HepG2 (cell line): ENCODE results near the gene RPAP2. TPM values are rescaled to one million over a fixed set of nuclear protein-coding genes. Genes with fewer than 3 reads are reported as not detected.

Source experiments
- ATAC-seq: fragments of 200-7000 bp; cut with Tn5 transposase; 3 replicates; pipeline ENCODE4 v1.9.1; 2020; ENCODE audit warnings: mild to moderate bottlenecking, moderate library complexity
- BruUV-seq: library from RNA; stranded (reverse); fragments of 400-500 nt; replicated peaks from 2 replicates; lab custom pipeline; 2021; lab: Mats Ljungman, UMichigan
- CTCF ChIA-PET: fragments of 300-600 bp; formaldehyde crosslinking; extraction: SDS; loops from one replicate; lab custom pipeline; 2021; ENCODE audit warnings: low total read pairs, inconsistent platforms, low intra/inter-chr PET ratio; lab: Yijun Ruan, JAX
- POLR2A ChIA-PET: fragments of 350-600 bp; sonication (Branson Sonifier 250); formaldehyde crosslinking; loops from one replicate; lab custom pipeline; 2020; ENCODE audit warnings: antibody characterized with exemption, inconsistent platforms; lab: Yijun Ruan, JAX
- DNase-seq: peaks from one replicate; pipeline ENCODE4 v3.0.0-alpha.2; 2015; ENCODE audit warnings: low spot score
- FAIRE-seq: peaks from 3 replicates; lab custom pipeline; 2011; peaks lifted over from hg19 to GRCh38; lab: Jason Lieb, UNC
- H2AFZ ChIP-seq: one replicate; pipeline ENCODE4 v1.6.1; 2011; ENCODE audit warnings: low read length, inconsistent platforms
- H3K27ac ChIP-seq: fragments of 300-600 bp; 3 replicates; pipeline ENCODE4 v1.8.0; 2011; ENCODE audit warnings: mixed run types, mild to moderate bottlenecking, mixed read lengths, low read length, inconsistent platforms; ENCODE audit not compliant: insufficient read depth; ENCODE audit errors: extremely low read length
- H3K27me3 ChIP-seq, 2 experiments: fragments of 200-600 bp in 1 of 2; 2 replicates in 1 of 2; 3 replicates in 1 of 2; pipeline versions ENCODE4 v1.6.0 to v1.8.0; 2011; ENCODE audit warnings: low read length in 2 of 2, mild to moderate bottlenecking in 2 of 2, moderate library complexity in 2 of 2, inconsistent platforms in 1 of 2; ENCODE audit not compliant: insufficient read depth in 2 of 2, control insufficient read depth in 1 of 2
- H3K36me3 ChIP-seq, 2 experiments: fragments of 200-600 bp in 1 of 2; replicated peaks in 1 of 2; 2 replicates in 1 of 2; 3 replicates in 1 of 2; pipeline versions ENCODE4 v1.5.1 to v1.8.0; 2011; ENCODE audit warnings: low read length in 2 of 2, inconsistent platforms in 1 of 2; ENCODE audit not compliant: insufficient read depth in 2 of 2, control insufficient read depth in 1 of 2
- H3K4me1 ChIP-seq: 2 replicates; pipeline ENCODE4 v1.5.1; 2012; ENCODE audit warnings: low read length, inconsistent platforms; ENCODE audit not compliant: insufficient read depth
- H3K4me2 ChIP-seq: 2 replicates; pipeline ENCODE4 v1.6.0; 2011; ENCODE audit warnings: low read depth, low read length, inconsistent platforms
- H3K4me3 ChIP-seq, 3 experiments: fragments of 200-600 bp in 1 of 3; sonication (generic), shearing (Covaris generic) in 1 of 3; replicated peaks in 1 of 3; 2 replicates each; pipeline ENCODE4 v1.5.1; 2011 to 2016; ENCODE audit warnings: low read length in 3 of 3, inconsistent platforms in 2 of 3, low read depth in 2 of 3, mild to moderate bottlenecking in 2 of 3, control low read depth in 1 of 3, mixed read lengths in 1 of 3; ENCODE audit not compliant: insufficient read depth in 1 of 3
- H3K79me2 ChIP-seq: one replicate; pipeline ENCODE4 v1.6.1; 2011; ENCODE audit warnings: low read length, inconsistent platforms; ENCODE audit not compliant: insufficient read depth
- H3K9ac ChIP-seq: 2 replicates; pipeline ENCODE4 v1.6.0; 2011; ENCODE audit warnings: mild to moderate bottlenecking, low read depth, low read length, inconsistent platforms; ENCODE audit not compliant: insufficient read depth
- H3K9me3 ChIP-seq: 2 replicates; pipeline ENCODE4 v1.5.1; 2012; ENCODE audit warnings: mild to moderate bottlenecking, low read length
- H4K20me1 ChIP-seq: 2 replicates; pipeline ENCODE4 v1.6.0; 2011; ENCODE audit warnings: inconsistent platforms, mild to moderate bottlenecking, low read length, moderate library complexity; ENCODE audit not compliant: insufficient read depth
- ASH2L ChIP-seq: fragments of 300-600, 200-600 bp; sonication (generic); IDR thresholded peaks from 2 replicates; pipeline ENCODE4 v1.7.0; 2017; ENCODE audit warnings: low read depth, mild to moderate bottlenecking, moderate library complexity, mixed read lengths, low read length; ENCODE audit not compliant: insufficient read length
- ELF1 ChIP-seq: sonication (generic); formaldehyde crosslinking; IDR thresholded peaks from 2 replicates; pipeline ENCODE4 v1.4.0; 2020; ENCODE audit warnings: missing genetic modification reagents
- MIXL1 ChIP-seq: IDR thresholded peaks from 2 replicates; pipeline ENCODE4 v1.6.1; 2016
- MTF1 ChIP-seq: sonication (generic); formaldehyde crosslinking; IDR thresholded peaks from 2 replicates; pipeline ENCODE4 v1.5.0; 2020; ENCODE audit warnings: missing genetic modification reagents
- MYNN ChIP-seq: sonication (generic); formaldehyde crosslinking; IDR thresholded peaks from 2 replicates; pipeline ENCODE4 v1.4.0; 2020; ENCODE audit warnings: mild to moderate bottlenecking, low read depth, missing genetic modification reagents
- NONO ChIP-seq, 2 experiments: fragments of 450-650 bp in 1 of 2; sonication (generic) in 1 of 2; formaldehyde crosslinking in 1 of 2; IDR thresholded peaks in 1 of 2; conservative IDR thresholded peaks in 1 of 2; 2 replicates each; pipeline versions ENCODE4 v1.6.1 to v1.8.0; 2017 to 2022; ENCODE audit warnings: mild to moderate bottlenecking in 1 of 2, missing genetic modification reagents in 1 of 2, moderate library complexity in 1 of 2
- PRDM15 ChIP-seq: sonication (generic); formaldehyde crosslinking; IDR thresholded peaks from 2 replicates; pipeline ENCODE4 v1.4.0; 2020; ENCODE audit warnings: missing genetic modification reagents
- U2AF1 ChIP-seq: fragments of 200-400 bp; formaldehyde crosslinking; optimal IDR thresholded peaks from 2 replicates; pipeline ENCODE3; 2017; ENCODE audit warnings: mild to moderate bottlenecking, low read depth, low read length
- ZBED4 ChIP-seq: sonication (generic); formaldehyde crosslinking; IDR thresholded peaks from 2 replicates; pipeline ENCODE4 v1.4.0; 2020; ENCODE audit warnings: missing genetic modification reagents, borderline replicate concordance
- ZNF362 ChIP-seq: sonication (generic); formaldehyde crosslinking; IDR thresholded peaks from 2 replicates; pipeline ENCODE4 v1.4.0; 2020; ENCODE audit warnings: missing genetic modification reagents, mild to moderate bottlenecking, borderline replicate concordance
- ZXDC ChIP-seq: sonication (generic); formaldehyde crosslinking; IDR thresholded peaks from 2 replicates; pipeline ENCODE4 v1.5.0; 2020; ENCODE audit warnings: mild to moderate bottlenecking, missing genetic modification reagents
- WGBS: methylation state at CpG from one replicate; pipeline ENCODE4 v1.1.6; 2017; ENCODE audit warnings: low lambda C conversion rate; 5-methylcytosine and 5-hydroxymethylcytosine counted together
- in situ Hi-C: cut with HindIII; loops from 2 replicates; pipeline ENCODE4 v1.10.0; 2017; ENCODE audit warnings: low pct_unique_long_range_greater_than_20kb; ENCODE audit not compliant: extremely low pct_ligation_motif_present
- intact Hi-C: fragments of 100-400 bp; cut with micrococcal nuclease; formaldehyde crosslinking; loops from one replicate; pipeline ENCODE4 v1.10.0; 2022; ENCODE audit not compliant: unreplicated experiment
- polyA plus RNA-seq, 8 experiments: library from polyadenylated mRNA; depleted of rRNA in 3 of 8; stranded (reverse) in 7 of 8; unstranded in 1 of 8; fragments of >200 nt; fragmentation: Illumina TruSeq in 4 of 8; extraction: Trizol in 4 of 8; gene quantifications; 2 replicates each; pipeline versions ENCODE4 v1.2.1 to v1.2.3, GENCODE V29; 2011 to 2016; ENCODE audit warnings: low read depth in 4 of 8, missing spikeins in 1 of 8, mixed read lengths in 1 of 8; ENCODE audit not compliant: insufficient read depth in 1 of 8
- total RNA-seq, 5 experiments: library from RNA; depleted of rRNA; stranded (reverse); fragments of >200 nt; fragmentation: Illumina TruSeq; extraction: Trizol; gene quantifications; 2 replicates each; pipeline ENCODE4 v1.2.3, GENCODE V29; 2016; ENCODE audit warnings: low read depth in 1 of 5

The RPAP2 gene
- total and polyA plus RNA-seq, 2 of the 13 experiments (the other 11 are each of a cell fraction or from before 2014, with no cell fraction given): 10.0 to 34.8 TPM

GRCh38 chr1:92310185-92310597, 11.3 kb downstream of the RPAP2 start (continued):
- TF ChIP-seq PRDM15 (no peak), MIXL1 (peak; percentile 26; the same call in 1 of the 2 replicates), ZXDC (no peak)
- TF ChIP-seq, all 625 proteins: peak for 4

GRCh38 chr1:92314024-92314423, 15.2 kb downstream of the RPAP2 start:
- Histone ChIP-seq H2AFZ (no peak overlapping the region), H3K4me2 (no peak overlapping the region), H4K20me1 (no peaks in the 10 kb centered on the region), H3K27me3 (no peaks in the 10 kb centered on the region), H3K9me3 (no peaks in the 10 kb centered on the region), H3K9ac (no peak overlapping the region), H3K4me3 (no peak overlapping the region), H3K27ac (no peak overlapping the region), H3K79me2 (no peaks in the 10 kb centered on the region), H3K4me1 (no peaks in the 10 kb centered on the region), H3K36me3 (peaks cover 0 to 11% of the 10 kb centered on the region in 2 experiments; a peak in 2 of 5 replicates)
- FAIRE-seq (no peak), DNase-seq (no peak), ATAC-seq (no peak)
- intact Hi-C loops: loop anchor here (2.0 kb wide), 1 partner anchor 21 kb away; no protein-coding TSS in a partner anchor
- no TSS peak for BruUV-seq
- in situ Hi-C loops: loop anchor here (5.0 kb wide), 1 partner anchor 308 kb away; no protein-coding TSS in a partner anchor
- ChIA-PET CTCF (no interaction called here), POLR2A (no interaction called here)
- WGBS: 100% methylated on average over 1 of the region's 1 CpG
- TF ChIP-seq MYNN (CRISPR knock-in tag) (no peak), ELF1 (no peak), MTF1 (no peak), ZNF362 (CRISPR knock-in tag) (no peak), NONO (IDR thresholded peaks at IDR 0.05) (no peak), NONO (CRISPR knock-in tag; conservative IDR thresholded peaks at IDR 0.05) (no peak), ZBED4 (no peak), ASH2L (no peak), U2AF1 (no peak)
